ENCODE data around the gene GLT1D1.

DNA sequence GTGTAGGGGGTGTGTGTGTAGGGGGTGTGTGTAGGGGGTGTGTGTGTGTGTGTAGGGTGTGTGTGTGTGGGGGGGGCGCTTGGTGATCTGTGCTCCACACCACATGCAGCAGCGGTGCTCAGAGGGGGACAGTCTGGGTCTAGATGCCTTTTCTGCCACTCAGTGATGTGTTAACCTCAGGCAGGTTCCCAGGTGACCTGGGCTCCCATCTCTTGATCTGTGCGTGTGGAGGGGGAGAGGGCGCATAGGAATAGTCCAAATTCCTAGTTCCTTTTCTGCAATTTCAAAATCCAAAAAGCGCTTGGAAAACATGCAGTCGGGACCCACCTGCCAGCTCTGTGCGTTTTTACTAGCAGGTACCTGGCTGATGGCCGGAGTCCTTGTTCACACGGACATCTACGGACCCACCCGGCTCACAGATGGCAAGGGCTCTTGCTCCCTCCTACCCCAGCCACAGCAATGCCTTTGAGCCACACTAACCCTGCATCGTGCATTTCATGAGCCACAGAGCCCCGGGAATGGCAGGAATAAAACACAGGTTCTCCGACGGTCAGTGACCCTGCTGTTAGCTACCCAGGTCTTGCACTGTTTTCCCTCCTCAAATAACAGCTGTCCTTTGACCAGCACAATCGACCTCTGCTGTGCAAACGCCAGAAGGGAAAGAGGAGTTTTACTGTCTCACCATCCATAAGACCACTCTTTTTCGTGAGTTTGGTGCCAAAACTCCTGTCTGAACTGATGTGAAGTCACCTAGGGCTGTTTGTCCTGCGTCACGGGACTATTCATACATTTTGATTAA lies 120.8 kb downstream of the GLT1D1 start:
- TF ChIP-seq, protein P1, sequence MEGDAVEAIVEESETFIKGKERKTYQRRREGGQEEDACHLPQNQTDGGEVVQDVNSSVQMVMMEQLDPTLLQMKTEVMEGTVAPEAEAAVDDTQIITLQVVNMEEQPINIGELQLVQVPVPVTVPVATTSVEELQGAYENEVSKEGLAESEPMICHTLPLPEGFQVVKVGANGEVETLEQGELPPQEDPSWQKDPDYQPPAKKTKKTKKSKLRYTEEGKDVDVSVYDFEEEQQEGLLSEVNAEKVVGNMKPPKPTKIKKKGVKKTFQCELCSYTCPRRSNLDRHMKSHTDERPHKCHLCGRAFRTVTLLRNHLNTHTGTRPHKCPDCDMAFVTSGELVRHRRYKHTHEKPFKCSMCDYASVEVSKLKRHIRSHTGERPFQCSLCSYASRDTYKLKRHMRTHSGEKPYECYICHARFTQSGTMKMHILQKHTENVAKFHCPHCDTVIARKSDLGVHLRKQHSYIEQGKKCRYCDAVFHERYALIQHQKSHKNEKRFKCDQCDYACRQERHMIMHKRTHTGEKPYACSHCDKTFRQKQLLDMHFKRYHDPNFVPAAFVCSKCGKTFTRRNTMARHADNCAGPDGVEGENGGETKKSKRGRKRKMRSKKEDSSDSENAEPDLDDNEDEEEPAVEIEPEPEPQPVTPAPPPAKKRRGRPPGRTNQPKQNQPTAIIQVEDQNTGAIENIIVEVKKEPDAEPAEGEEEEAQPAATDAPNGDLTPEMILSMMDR (IDR thresholded peaks at IDR 0.05), result no peak
- no peak for TF ChIP-seq POLR2A (IDR thresholded peaks at IDR 0.05)
